NCI-H128 (cell line): Measurements from ENCODE around the gene CREBZF.
A peak's percentile ranks its signal among the peaks of the same experiment; 100 is the strongest.

Experiments
- DNase-seq: peaks from one replicate; lab custom pipeline; 2025; ENCODE audit not compliant: unreplicated experiment; lab: John Stamatoyannopoulos, UW

Gene CREBZF, protein sequence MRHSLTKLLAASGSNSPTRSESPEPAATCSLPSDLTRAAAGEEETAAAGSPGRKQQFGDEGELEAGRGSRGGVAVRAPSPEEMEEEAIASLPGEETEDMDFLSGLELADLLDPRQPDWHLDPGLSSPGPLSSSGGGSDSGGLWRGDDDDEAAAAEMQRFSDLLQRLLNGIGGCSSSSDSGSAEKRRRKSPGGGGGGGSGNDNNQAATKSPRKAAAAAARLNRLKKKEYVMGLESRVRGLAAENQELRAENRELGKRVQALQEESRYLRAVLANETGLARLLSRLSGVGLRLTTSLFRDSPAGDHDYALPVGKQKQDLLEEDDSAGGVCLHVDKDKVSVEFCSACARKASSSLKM

DNA sequence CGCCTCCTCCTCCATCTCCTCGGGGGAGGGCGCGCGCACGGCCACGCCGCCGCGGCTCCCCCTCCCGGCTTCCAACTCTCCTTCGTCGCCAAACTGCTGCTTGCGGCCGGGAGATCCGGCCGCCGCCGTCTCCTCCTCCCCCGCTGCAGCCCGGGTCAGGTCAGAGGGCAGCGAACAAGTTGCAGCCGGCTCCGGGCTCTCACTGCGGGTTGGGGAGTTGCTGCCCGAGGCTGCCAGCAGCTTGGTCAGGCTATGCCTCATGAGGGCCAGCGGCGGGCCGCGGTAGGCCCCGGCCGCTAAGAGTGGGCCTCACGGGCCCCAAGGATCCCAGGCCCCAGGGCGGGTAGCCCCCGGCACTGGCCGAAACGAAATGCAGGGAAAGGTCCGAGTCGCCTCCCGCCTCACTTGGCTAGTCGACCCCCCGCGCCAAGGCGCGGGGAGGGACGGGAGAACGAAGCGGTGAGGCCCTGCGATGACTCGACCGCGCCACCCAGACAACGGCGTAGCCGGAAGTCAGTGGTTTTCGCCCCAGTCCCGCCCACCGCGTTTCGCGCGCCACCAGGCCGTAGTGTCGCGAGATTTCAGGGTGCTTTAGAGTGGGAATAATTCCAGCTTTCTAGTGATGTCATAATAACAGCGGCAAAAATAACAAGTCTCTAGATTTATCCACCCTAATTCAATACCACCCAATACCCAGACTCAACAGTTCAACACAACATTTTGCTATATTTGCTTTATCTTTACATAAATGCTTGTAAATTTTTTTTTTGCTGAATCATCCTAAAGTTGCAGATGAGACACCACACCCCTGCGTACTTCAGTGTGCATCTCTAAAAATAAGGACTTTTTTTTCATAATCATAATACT, at the start of gene CREBZF:
CREBZF (minus strand) TSS at position 515 of the 867 bp plus-strand sequence; CDS start at position 261, 254 bp downstream.
- DNase-seq = peak; percentile 95

- no peak for DNase-seq
These were observed 48.0 kb upstream of the CREBZF start for GRCh38 chr11:85712953-85713352.

DNA sequence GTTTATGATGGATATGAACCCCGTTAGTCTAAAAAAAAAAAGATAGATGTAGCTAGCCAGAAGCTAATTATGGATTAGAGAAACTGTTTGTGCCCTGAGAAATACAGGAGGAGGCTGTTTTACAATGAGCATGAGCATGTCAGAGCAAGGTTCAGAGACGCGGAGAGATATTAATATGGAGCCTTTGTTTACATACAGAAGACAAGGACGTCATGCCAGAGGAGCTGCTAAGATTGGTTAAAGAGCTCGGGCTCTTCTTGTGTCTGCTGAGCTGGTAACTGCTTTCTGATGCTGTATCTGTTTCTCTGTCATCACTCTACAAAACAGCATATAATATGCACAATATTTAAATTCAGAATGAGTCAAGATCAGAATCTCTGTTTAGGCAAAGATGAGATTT, 46.0 kb upstream of the CREBZF start:
- DNase-seq = no peak

DNA sequence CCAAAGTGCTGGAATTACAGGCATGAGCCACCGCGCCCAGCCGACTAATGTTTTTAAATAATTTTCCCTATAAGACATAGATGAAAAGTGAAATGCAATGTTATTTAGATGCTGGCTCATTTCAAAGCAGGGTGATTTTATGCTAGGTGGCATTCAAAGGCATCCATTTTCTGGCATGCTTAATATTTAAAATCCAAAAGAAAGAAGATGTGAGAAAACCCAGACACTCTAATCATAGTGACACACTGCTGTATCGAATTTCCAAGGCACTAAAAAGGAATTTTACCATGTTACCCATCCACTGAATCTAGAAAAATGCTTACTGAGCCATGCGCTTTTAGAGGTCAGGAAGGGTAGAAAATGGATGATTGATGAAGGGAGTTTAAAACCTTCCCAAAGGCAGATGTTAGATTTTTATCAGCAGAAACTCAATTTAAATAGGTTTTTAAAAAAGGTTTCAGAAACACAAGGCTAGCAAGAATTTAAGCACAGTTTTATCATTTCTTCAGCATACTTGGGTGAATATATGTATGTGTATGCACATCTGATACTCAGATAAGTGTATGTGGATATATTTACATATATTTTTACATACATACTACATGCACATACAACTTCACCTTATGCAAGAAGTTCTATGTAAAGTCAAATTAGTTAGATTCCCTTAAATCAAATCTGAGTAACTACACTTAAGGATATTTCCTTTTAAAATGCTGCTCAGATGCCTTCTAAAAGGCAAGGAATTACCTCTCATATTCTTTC, 45.2 kb upstream of the CREBZF start:
- no peak for DNase-seq

- no peak for DNase-seq
These were observed 40.9 kb upstream of the CREBZF start for GRCh38 chr11:85705800-85706199.

- no peak for DNase-seq
These were observed 40.0 kb upstream of the CREBZF start for GRCh38 chr11:85704967-85705366.

DNA sequence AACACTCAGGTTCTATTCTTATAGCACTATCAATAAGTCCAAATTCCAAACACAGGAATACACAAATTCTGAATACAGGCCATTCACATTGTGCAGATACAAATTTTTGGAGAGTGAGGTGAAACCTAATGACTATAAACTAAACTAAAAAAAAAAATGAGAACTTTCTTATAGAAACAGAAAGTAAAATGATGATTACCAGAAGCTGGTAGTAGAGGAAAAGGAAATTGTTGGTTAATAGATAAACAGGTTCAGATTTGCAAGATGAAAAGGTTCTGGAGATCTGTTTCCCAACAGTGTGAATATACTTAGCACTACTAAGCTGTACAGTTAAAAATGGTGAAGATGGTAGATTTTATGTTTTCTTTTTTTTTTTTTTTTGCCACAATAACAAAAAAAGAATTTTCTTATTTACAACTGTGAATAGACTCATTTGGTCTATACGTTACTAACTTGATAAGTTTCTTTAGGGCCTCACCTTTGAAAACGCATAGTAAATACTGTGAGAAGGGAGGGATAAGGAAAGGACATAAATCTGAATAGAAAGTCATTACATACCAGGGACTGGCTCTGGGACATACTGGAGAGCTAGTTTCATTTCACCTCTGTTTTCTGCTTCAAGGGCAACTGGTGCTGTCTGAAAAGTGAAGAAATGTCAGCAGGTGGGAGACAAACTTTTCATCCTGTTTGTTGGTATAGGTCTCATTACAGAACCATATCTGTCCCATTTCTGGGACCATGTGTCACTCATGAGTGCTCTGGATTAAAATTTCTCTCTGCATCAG, 35.2 kb upstream of the CREBZF start:
- no peak for DNase-seq

GRCh38 chr11:85698195-85698594, 33.3 kb upstream of the CREBZF start:
- DNase-seq = no peak

DNA sequence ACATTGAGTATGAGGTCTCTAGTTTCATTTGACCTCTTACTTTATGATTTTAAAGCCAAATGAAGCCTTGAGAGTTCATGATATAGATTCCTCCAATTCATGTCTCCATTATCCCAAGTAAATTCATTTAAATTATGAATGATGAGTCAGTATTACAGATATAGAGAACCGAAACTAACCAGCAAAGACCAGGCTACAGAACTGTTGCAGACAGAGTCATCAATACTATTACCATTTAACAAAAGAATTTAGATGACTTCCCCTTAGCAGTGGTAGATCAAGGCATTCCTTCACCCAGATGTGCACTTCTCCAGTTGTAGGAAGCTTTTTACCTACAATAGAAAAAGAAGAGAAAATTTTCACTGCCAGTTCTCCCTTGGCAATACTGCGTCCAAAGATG, 32.8 kb upstream of the CREBZF start:
- DNase-seq = no peak

GRCh38 chr11:85695546-85695945, 30.6 kb upstream of the CREBZF start:
- DNase-seq = no peak

DNA sequence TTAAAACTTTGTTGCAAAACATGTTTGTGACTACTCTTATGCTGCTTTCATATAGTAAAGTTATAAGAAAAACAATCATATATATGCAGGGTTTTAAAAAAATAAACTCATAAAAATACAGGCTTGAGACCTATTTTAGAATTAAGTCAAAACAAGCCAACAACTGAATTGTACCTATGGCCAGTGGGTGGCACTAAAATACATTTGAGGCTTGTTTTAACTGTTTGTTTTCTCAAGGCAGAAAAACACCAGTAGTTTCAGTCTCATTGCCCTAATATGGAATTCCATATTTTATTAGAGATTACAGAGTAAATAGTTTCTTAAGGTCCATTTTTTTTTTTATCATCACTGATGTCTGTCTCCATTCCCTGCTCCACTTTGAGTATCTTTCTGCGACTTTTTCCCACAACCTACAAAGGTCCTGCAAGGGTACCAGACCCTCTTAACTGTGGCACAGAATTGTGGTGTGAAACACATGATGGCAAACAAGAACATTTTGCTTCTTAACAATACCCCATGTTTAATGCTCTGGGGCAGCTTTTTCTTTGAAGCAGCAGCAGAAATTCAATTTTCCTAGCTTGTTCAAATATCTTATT, 29.6 kb upstream of the CREBZF start:
- DNase-seq = no peak

DNA sequence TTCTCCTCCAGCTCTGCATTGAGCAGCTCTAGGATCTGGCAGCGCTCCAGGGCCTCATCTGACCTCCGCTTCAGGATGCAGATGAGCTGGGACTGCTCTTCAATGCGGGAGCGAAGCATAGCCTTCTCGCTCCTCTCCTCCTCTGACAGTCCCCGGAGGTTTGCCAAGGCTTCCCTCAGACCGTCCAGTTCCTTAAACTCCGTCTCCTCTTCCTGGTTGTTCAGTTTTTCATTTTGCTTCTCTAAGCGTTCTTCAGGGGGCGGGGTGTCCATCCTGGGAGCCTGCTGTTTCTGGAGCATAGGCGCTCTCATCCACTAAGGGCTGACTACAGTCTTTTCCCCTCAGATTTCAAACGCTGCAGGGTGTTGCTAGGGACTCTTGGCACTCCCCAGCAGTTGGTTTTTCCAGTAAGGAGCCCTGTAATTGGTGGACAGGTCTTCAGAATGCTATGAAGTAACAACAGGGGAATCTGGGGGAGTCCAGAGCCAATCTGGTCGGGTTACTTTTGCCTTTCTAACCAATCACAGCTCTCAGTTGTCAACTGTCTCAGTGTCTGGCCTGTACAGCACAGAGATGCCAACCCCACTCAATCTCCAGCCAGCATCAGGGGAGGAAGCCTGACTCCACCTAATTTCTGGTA, 21.0 kb upstream of the CREBZF start, which contains the start of gene CCDC89:
CCDC89 (minus strand) TSS at position 376 of the 640 bp plus-strand sequence; CDS start at position 311, 65 bp downstream.
- DNase-seq = no peak

DNA sequence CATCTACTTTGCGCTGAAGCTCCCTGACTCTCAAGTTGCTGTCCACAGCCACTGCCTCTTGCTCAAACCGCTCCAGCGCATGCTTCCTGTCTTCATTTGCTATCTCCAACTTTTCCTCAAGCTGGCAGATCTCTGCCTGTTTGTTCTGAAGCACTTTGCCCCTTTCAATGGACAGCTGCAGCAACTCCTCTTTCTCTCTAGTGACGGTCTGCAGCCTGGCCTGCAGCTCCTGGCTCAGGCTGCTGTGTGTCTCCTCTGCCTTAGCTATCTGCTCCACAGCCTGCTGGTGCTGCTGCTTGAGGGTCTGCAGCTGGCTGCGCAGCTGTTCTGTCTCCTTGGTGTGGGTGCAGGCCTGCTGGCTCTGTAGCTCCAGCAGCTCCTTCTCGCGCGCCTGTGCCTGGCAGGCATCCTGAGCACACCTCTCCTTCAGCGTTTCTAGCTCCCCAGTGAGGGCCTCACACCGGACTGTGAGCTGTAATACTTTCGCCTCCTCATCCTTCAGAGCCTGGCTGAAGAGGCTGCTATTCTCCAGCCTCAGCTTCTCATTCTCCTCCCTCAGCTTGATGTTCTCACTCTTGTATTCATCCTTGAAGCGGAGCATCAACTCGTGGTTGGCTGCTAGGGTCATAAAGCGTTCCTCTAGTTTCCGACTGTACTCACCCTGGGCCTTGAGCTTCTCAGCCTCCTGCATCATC, 20.3 kb upstream of the CREBZF start:
- no peak for DNase-seq

DNA sequence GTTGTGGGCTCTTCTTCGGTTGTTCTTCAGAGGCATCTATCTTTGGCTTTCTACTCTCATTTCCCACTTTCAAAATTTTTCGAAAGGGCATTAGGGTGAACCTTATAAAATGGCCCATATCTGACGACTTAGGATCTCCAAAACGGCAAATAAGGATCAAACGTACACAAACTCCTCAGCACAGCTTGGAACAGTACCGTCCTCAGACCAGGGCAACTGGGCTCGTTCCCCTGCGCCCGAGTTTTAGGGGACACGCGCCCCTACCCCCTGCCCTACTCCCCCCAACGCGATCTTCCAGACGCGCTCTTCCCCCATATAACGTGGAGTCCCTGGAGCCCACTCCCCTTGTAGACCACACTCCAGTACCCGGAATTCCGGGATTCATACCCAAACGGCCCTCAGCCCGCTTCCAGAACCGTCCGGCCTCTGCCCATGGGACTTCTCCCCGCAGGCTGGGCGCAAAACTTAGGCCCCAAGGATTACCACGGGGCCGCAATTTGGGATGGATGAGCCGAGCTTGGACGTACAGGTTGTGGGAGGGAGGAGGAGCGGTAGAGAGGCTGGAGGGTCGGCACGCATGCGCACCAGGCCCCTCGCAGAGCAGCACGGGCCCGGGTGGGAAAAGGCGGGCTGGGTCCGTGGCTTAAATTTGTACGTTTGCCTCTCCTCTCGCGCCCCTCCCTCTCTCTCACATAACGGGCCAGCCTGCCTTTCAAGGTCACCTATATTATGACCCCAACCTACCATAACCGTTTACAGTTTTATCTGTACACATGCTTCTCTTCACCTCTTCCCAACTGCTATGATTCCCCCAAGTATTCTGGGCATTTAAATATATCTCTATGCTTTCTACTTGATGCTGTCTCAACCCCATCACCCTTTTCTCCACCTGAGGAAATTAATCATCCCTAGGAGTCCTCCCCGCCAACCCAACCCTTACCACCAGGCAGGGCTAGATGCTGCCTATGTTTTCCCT, 17.7 kb upstream of the CREBZF start:
- no peak for DNase-seq

- DNase-seq = no peak
These were observed 16.0 kb upstream of the CREBZF start for GRCh38 chr11:85680897-85681296.

DNA sequence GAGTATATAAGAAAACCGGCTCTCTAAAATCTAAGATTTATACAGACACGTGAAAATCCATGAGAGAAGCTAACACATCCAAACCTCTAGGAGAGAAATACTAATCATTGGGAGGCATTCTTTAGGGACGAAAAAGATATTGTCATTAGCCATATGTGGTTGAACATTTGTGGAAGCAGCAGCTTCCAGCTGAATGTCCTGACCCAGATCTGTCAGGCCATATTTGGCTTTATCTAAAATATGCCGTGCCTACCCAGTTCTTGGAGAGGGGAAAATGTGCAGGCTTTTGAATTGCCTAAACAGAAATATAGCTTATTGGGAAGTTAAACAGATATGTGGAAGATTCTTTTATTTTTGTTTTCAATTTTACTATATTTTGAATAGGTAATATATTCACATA, 14.6 kb upstream of the CREBZF start:
- DNase-seq = no peak

DNA sequence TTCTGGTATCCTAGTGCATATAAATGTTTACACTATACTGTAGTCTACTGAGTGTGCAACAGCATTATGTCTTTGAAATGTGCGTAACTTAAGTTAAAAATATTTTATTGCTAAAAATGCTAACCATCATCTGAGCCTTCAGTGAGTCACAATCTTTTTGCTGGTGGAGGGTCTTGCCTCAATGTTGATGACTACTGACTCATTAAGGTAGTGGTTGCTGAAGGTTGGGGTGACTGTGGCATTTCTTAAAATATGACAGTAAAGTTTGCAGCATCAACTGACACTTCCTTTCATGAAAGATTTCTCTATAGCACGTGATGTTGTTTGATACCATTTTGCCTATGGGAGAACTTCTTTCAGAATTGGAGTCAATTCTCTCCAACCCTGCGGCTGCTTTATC, 8.5 kb upstream of the CREBZF start:
- no peak for DNase-seq
